Hepatocyte (in vitro differentiated cells): ENCODE data around the gene CAB39L. TPM values are rescaled to one million over a fixed set of nuclear protein-coding genes. Genes with fewer than 3 reads are reported as not detected.

Source experiments
- DNase-seq: peaks from one replicate; pipeline ENCODE4 v3.0.0-alpha.2; 2016; ENCODE audit warnings: low spot score
- H2AFZ ChIP-seq: fragments of 200-600 bp; sonication (generic); 2 replicates; pipeline ENCODE4 v1.6.0; 2016; ENCODE audit warnings: antibody characterized with exemption, mild to moderate bottlenecking
- H3K27ac ChIP-seq: fragments of 200-600 bp; sonication (generic); 2 replicates; pipeline ENCODE4 v1.5.1; 2016; ENCODE audit warnings: mild to moderate bottlenecking
- H3K27me3 ChIP-seq: fragments of 200-600 bp; sonication (generic); 2 replicates; pipeline ENCODE4 v1.6.1; 2016
- H3K36me3 ChIP-seq: fragments of 200-600 bp; sonication (generic); replicated peaks from 2 replicates; pipeline ENCODE4 v1.5.1; 2016; ENCODE audit warnings: low read depth; ENCODE audit not compliant: insufficient read depth
- H3K4me1 ChIP-seq: fragments of 200-600 bp; sonication (generic); 2 replicates; pipeline ENCODE4 v1.5.1; 2016; ENCODE audit warnings: mild to moderate bottlenecking, moderate library complexity; ENCODE audit not compliant: insufficient read depth
- H3K4me2 ChIP-seq: fragments of 200-600 bp; sonication (generic); 2 replicates; pipeline ENCODE4 v1.6.0; 2016
- H3K4me3 ChIP-seq: fragments of 200-600 bp; sonication (generic); 2 replicates; pipeline ENCODE4 v1.5.1; 2016; ENCODE audit warnings: mild to moderate bottlenecking
- H3K79me2 ChIP-seq: fragments of 200-600 bp; sonication (generic); 2 replicates; pipeline ENCODE4 v1.6.0; 2017; ENCODE audit warnings: mild to moderate bottlenecking
- H3K9me2 ChIP-seq: fragments of 200-600 bp; sonication (generic); replicated peaks from 2 replicates; pipeline ENCODE4 v1.6.0; 2017; ENCODE audit warnings: mild to moderate bottlenecking; ENCODE audit not compliant: insufficient read depth
- H3K9me3 ChIP-seq: fragments of 200-600 bp; sonication (generic); 2 replicates; pipeline ENCODE4 v1.5.1; 2016; ENCODE audit warnings: low read depth, mild to moderate bottlenecking
- H4K20me1 ChIP-seq: fragments of 200-600 bp; sonication (generic); 2 replicates; pipeline ENCODE4 v1.6.0; 2016; ENCODE audit warnings: mild to moderate bottlenecking; ENCODE audit not compliant: insufficient read depth, poor library complexity, severe bottlenecking
- EZH2 ChIP-seq: fragments of 200-600 bp; sonication (generic); IDR thresholded peaks from 2 replicates; pipeline ENCODE4 v1.6.1; 2016; ENCODE audit warnings: antibody characterized with exemption, mild to moderate bottlenecking, borderline replicate concordance
- EZH2phosphoT487 ChIP-seq: fragments of 200-600 bp; sonication (generic); IDR thresholded peaks from one replicate; pipeline ENCODE4 v1.6.1; 2018; ENCODE audit warnings: antibody characterized with exemption, mild to moderate bottlenecking, low read depth, moderate library complexity; ENCODE audit not compliant: unreplicated experiment, severe bottlenecking
- WGBS: methylation state at CpG from one replicate; pipeline ENCODE4 v1.1.6; 2016; ENCODE audit warnings: low lambda C conversion rate; ENCODE audit errors: missing lambda C conversion rate; 5-methylcytosine and 5-hydroxymethylcytosine counted together
- polyA plus RNA-seq: library from polyadenylated mRNA; unstranded; fragments of >200 nt; fragmentation: Nextera tagmentation; extraction: Ambion mirVana; gene quantifications from 2 replicates; pipeline ENCODE4 v1.2.1, GENCODE V29; 2016
- total RNA-seq: library from RNA; depleted of rRNA; stranded (reverse); fragments of >200 nt; gene quantifications from 2 replicates; pipeline ENCODE4 v1.2.3, GENCODE V29; 2014
- TF ChIP-seq, protein P1 (sequence below): fragments of 200-600 bp; sonication (generic); IDR thresholded peaks from 2 replicates; pipeline ENCODE4 v1.5.1; 2016; ENCODE audit warnings: antibody characterized with exemption, mild to moderate bottlenecking; ENCODE audit not compliant: poor library complexity

Gene CAB39L
- total and polyA plus RNA-seq, 2 experiments from 2014 or later, result 13.7 to 20.4 TPM

DNA sequence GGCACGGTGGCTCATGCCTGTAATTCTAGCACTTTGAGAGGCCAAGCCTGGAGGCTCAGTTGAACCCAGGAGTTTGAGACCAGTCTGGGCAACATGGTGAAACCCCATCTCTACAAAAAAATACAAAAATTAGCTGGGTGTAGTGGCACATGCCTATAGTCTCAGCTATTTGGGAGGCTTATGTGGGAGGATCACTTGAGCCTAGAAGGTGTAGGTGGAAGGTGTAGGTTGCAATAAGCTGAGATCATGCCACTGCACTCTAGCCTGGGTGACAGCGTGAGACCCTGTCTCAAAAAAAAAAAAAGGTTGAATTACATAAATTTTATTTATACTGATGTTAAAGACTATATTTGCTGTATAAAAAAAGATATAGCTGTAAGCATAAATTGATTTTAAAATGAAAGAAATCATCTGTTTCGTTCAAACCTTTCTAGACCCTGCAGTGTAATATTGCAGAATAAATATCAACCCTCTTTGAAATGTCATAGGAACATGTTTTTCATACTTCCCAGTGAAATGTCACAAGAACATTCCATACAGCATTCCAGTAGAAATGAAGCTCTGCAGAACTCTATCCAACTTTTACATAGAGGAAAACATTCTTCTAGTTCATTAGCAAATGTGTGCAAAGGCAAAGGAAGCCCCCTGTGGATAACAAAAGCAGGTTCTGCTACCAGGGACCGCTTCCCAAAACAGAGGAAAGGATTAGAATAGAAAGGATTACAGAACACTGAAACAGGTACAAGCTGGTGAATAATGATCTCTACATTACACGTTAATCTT, 76.0 kb downstream of the CAB39L start:
- H3K4me1 ChIP-seq, result no peaks in the 10 kb centered on the region
- no peak overlapping the region for H3K27ac ChIP-seq
- no peak for TF ChIP-seq EZH2
- TF ChIP-seq EZH2phosphoT487, result no peak
- TF ChIP-seq, protein P1, sequence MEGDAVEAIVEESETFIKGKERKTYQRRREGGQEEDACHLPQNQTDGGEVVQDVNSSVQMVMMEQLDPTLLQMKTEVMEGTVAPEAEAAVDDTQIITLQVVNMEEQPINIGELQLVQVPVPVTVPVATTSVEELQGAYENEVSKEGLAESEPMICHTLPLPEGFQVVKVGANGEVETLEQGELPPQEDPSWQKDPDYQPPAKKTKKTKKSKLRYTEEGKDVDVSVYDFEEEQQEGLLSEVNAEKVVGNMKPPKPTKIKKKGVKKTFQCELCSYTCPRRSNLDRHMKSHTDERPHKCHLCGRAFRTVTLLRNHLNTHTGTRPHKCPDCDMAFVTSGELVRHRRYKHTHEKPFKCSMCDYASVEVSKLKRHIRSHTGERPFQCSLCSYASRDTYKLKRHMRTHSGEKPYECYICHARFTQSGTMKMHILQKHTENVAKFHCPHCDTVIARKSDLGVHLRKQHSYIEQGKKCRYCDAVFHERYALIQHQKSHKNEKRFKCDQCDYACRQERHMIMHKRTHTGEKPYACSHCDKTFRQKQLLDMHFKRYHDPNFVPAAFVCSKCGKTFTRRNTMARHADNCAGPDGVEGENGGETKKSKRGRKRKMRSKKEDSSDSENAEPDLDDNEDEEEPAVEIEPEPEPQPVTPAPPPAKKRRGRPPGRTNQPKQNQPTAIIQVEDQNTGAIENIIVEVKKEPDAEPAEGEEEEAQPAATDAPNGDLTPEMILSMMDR, result no peak
- H3K4me2 ChIP-seq, result no peak overlapping the region
- H3K36me3 ChIP-seq, result peaks cover 3% of the 10 kb centered on the region
- no peaks in the 10 kb centered on the region for H3K79me2 ChIP-seq
- no peaks in the 10 kb centered on the region for H4K20me1 ChIP-seq
- no peak overlapping the region for H2AFZ ChIP-seq
- no peaks in the 10 kb centered on the region for H3K27me3 ChIP-seq
- DNase-seq, result no peak
- H3K9me3 ChIP-seq, result no peaks in the 10 kb centered on the region
- no peaks in the 10 kb centered on the region for H3K9me2 ChIP-seq
- H3K4me3 ChIP-seq, result no peak overlapping the region
- WGBS, result 67% methylated on average over 5 of the region's 5 CpGs

DNA sequence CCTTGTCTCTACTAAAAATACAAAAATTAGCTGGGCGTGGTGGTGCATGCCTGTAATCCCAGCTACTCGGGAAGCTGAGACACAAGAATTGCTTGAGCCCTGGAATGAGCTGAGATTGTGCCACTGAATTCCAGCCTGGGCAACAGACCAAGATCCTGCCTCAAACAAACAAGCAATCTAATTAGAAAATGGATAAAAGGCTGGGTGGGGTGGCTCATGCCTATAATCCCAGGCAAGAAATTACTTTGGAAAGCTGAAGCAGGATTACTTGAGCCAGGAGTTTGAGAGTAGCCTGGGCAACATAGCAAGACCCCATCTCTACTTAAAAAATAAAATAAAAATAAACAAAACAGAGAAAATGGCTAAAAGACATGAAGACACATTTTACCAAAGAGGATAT, 77.0 kb downstream of the CAB39L start:
- TF ChIP-seq, protein P1, result no peak
- no peak for TF ChIP-seq EZH2phosphoT487
- TF ChIP-seq EZH2, result no peak
- Histone ChIP-seq H3K27me3 (no peaks in the 10 kb centered on the region), H3K9me2 (no peaks in the 10 kb centered on the region), H2AFZ (no peak overlapping the region), H3K4me2 (no peak overlapping the region), H3K27ac (no peak overlapping the region), H3K36me3 (peaks cover 3% of the 10 kb centered on the region), H3K79me2 (no peaks in the 10 kb centered on the region), H4K20me1 (no peaks in the 10 kb centered on the region), H3K4me1 (no peaks in the 10 kb centered on the region), H3K9me3 (no peaks in the 10 kb centered on the region), H3K4me3 (no peak overlapping the region)
- WGBS, result 89% methylated on average over 2 of the region's 2 CpGs
- DNase-seq, result no peak

GRCh38 chr13:49357694-49358093, 86.2 kb downstream of the CAB39L start:
- WGBS, result 87% methylated on average over 2 of the region's 2 CpGs
- Histone ChIP-seq H3K36me3 (no peaks in the 10 kb centered on the region), H4K20me1 (no peaks in the 10 kb centered on the region), H3K4me1 (no peaks in the 10 kb centered on the region), H3K9me2 (no peaks in the 10 kb centered on the region), H2AFZ (no peak overlapping the region), H3K4me2 (no peak overlapping the region), H3K27me3 (no peaks in the 10 kb centered on the region), H3K4me3 (no peak overlapping the region), H3K27ac (no peak overlapping the region), H3K79me2 (no peaks in the 10 kb centered on the region), H3K9me3 (peaks cover 6% of the 10 kb centered on the region)
- TF ChIP-seq, protein P1, result no peak
- TF ChIP-seq EZH2phosphoT487, result no peak
- TF ChIP-seq EZH2, result no peak
- DNase-seq, result no peak
